ENCODE data around the gene EPB41L4B. TPM values are rescaled to one million over a fixed set of nuclear protein-coding genes. Genes with fewer than 3 reads are reported as not detected.

EPB41L4B gene
- total RNA-seq, 1 donor from 2014 or later: 4.7 TPM

GRCh38 chr9:109149722-109150121 is 171.1 kb downstream of the EPB41L4B start:
- no peaks in the 10 kb centered on the region for H3K9me3 ChIP-seq
- H3K4me3 ChIP-seq: no peak overlapping the region
- no peaks in the 10 kb centered on the region for H3K27me3 ChIP-seq
- intact Hi-C loops (cut with DNase I): no loop called here
- H3K36me3 ChIP-seq: no peaks in the 10 kb centered on the region
- TF ChIP-seq POLR2AphosphoS5 (IDR thresholded peaks at IDR 0.05; ENCODE audit: insufficient read depth in 1 of 2, low read depth in 1 of 2) (no peak), POLR2A (IDR thresholded peaks at IDR 0.05) (no peak), CTCF (IDR thresholded peaks at IDR 0.05) (no peak)
- no peaks in the 10 kb centered on the region for H3K4me1 ChIP-seq
- no peak for DNase-seq (ENCODE audit: extremely low spot score in 2 of 2)
- H3K27ac ChIP-seq: no peak overlapping the region

- Histone ChIP-seq H3K9me3 (no peaks in the 10 kb centered on the region), H3K27me3 (no peaks in the 10 kb centered on the region), H3K4me1 (no peaks in the 10 kb centered on the region), H3K4me3 (no peak overlapping the region), H3K27ac (no peak overlapping the region), H3K36me3 (no peaks in the 10 kb centered on the region)
- TF ChIP-seq POLR2AphosphoS5 (IDR thresholded peaks at IDR 0.05; ENCODE audit: insufficient read depth in 1 of 2, low read depth in 1 of 2) (no peak), POLR2A (IDR thresholded peaks at IDR 0.05) (no peak), CTCF (IDR thresholded peaks at IDR 0.05) (no peak)
- no peak for DNase-seq (ENCODE audit: extremely low spot score in 2 of 2)
- intact Hi-C loops (cut with DNase I): no loop called here
These were observed 171.8 kb downstream of the EPB41L4B start for GRCh38 chr9:109149089-109149488.

- TF ChIP-seq POLR2A (IDR thresholded peaks at IDR 0.05) (no peak), CTCF (IDR thresholded peaks at IDR 0.05) (no peak), POLR2AphosphoS5 (IDR thresholded peaks at IDR 0.05; ENCODE audit: insufficient read depth in 1 of 2, low read depth in 1 of 2) (no peak)
- H3K36me3 ChIP-seq: no peaks in the 10 kb centered on the region
- H3K4me1 ChIP-seq: no peaks in the 10 kb centered on the region
- no peak for DNase-seq (ENCODE audit: extremely low spot score in 2 of 2)
- H3K27ac ChIP-seq: no peak overlapping the region
- no peaks in the 10 kb centered on the region for H3K27me3 ChIP-seq
- no peaks in the 10 kb centered on the region for H3K9me3 ChIP-seq
- intact Hi-C loops (cut with DNase I): no loop called here
- no peak overlapping the region for H3K4me3 ChIP-seq
These were observed 175.8 kb downstream of the EPB41L4B start for GRCh38 chr9:109145051-109145450.

- H3K36me3 ChIP-seq: no peaks in the 10 kb centered on the region
- no peak overlapping the region for H3K27ac ChIP-seq
- intact Hi-C loops (cut with DNase I): no loop called here
- H3K4me3 ChIP-seq: no peak overlapping the region
- no peaks in the 10 kb centered on the region for H3K27me3 ChIP-seq
- H3K9me3 ChIP-seq: no peaks in the 10 kb centered on the region
- TF ChIP-seq CTCF (IDR thresholded peaks at IDR 0.05): no peak
- TF ChIP-seq POLR2A (IDR thresholded peaks at IDR 0.05): no peak
- no peak for TF ChIP-seq POLR2AphosphoS5 (IDR thresholded peaks at IDR 0.05; ENCODE audit: insufficient read depth in 1 of 2, low read depth in 1 of 2)
- no peak for DNase-seq (ENCODE audit: extremely low spot score in 2 of 2)
- H3K4me1 ChIP-seq: no peaks in the 10 kb centered on the region
These were observed 176.8 kb downstream of the EPB41L4B start for GRCh38 chr9:109143881-109144562.

GRCh38 chr9:109141375-109141774 is 179.5 kb downstream of the EPB41L4B start:
- no peak for DNase-seq (ENCODE audit: extremely low spot score in 2 of 2)
- H3K27me3 ChIP-seq: no peaks in the 10 kb centered on the region
- H3K27ac ChIP-seq: no peak overlapping the region
- H3K4me1 ChIP-seq: no peaks in the 10 kb centered on the region
- no peaks in the 10 kb centered on the region for H3K36me3 ChIP-seq
- intact Hi-C loops (cut with DNase I): no loop called here
- no peak overlapping the region for H3K4me3 ChIP-seq
- H3K9me3 ChIP-seq: no peaks in the 10 kb centered on the region
- TF ChIP-seq POLR2A (IDR thresholded peaks at IDR 0.05) (no peak), CTCF (IDR thresholded peaks at IDR 0.05) (no peak), POLR2AphosphoS5 (IDR thresholded peaks at IDR 0.05; ENCODE audit: insufficient read depth in 1 of 2, low read depth in 1 of 2) (no peak)
